ENCODE measurements around the gene SH3RF1.

The SH3RF1 gene

DNA sequence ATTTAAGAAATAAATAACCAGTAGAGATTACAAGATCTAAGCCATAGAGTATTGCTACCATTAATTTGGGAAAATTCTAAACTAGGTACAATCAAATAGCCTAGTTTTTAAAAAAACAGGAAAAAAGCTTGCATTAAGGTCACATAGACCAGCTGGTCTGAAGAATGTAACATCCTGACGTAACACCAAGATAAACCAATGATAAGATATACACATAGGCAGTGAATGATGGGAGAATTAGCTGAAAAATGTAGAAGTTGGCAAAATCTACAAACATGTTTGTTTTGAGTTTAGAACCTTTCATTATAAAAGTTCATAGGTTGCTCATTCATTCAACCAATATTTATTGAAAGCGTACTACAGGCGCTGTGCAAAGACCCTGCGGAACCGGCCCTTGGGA, 120.0 kb downstream of the SH3RF1 start:
- Histone ChIP-seq H3K4me3 (ENCODE audit: low read depth in 1 of 2, low read length in 2 of 2) (no peak overlapping the region), H3K27ac (ENCODE audit: low read depth, low read length) (no peak overlapping the region), H3K9me3 (ENCODE audit: low read length) (no peaks in the 10 kb centered on the region), H3K27me3 (ENCODE audit: control insufficient read depth in 1 of 2, insufficient read depth in 2 of 2, low read length in 2 of 2) (no peaks in the 10 kb centered on the region), H3K36me3 (ENCODE audit: insufficient read depth, low read length) (no peaks in the 10 kb centered on the region), H3K4me1 (ENCODE audit: insufficient read depth, low read length) (no peaks in the 10 kb centered on the region), H3K9ac (ENCODE audit: low read length) (no peak overlapping the region)

DNA sequence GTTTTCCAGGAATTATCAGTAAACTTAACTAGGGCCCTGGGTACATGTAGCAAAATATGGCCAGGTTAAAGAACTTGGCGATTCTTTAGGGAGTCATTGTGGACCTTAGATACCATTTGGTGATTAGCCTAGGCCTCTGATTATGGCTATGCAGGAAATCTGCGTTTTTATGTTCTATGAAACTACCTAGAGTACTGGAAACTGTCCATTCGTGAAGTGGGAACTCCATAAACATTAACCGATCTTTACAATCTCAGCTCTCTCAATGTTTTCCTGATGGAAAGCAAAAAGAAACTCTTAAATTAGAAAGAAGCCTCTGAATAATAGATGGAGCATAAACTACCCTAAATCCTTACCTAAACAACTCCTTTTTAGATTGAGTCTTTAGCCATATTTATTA, 121.9 kb downstream of the SH3RF1 start:
- Histone ChIP-seq H3K36me3 (ENCODE audit: insufficient read depth, low read length) (no peaks in the 10 kb centered on the region), H3K4me3 (ENCODE audit: low read depth in 1 of 2, low read length in 2 of 2) (no peak overlapping the region), H3K27ac (ENCODE audit: low read depth, low read length) (no peak overlapping the region), H3K9me3 (ENCODE audit: low read length) (no peaks in the 10 kb centered on the region), H3K4me1 (ENCODE audit: insufficient read depth, low read length) (no peaks in the 10 kb centered on the region), H3K9ac (ENCODE audit: low read length) (no peak overlapping the region), H3K27me3 (ENCODE audit: control insufficient read depth in 1 of 2, insufficient read depth in 2 of 2, low read length in 2 of 2) (no peaks in the 10 kb centered on the region)

DNA sequence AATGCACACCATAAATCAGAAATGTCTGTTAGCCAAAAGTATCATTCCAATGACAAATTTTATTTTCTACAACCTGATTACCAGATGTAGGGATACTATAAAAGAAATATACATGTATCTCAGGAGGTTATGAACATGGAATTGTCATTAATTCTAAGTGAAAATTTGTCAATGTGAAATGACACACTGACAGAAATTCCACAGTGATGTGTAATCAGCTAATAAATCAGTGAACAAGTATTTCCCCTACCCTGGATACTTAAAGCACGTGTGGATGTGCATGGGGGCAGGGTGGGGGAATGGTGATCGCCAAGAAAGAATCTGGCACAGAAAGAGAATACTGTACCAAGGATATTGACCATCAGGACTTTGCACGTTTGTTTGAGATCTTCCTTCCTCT, 123.6 kb downstream of the SH3RF1 start:
- Histone ChIP-seq H3K36me3 (ENCODE audit: insufficient read depth, low read length) (no peaks in the 10 kb centered on the region), H3K27ac (ENCODE audit: low read depth, low read length) (no peak overlapping the region), H3K9me3 (ENCODE audit: low read length) (no peaks in the 10 kb centered on the region), H3K9ac (ENCODE audit: low read length) (no peak overlapping the region), H3K27me3 (ENCODE audit: control insufficient read depth in 1 of 2, insufficient read depth in 2 of 2, low read length in 2 of 2) (no peaks in the 10 kb centered on the region), H3K4me1 (ENCODE audit: insufficient read depth, low read length) (no peaks in the 10 kb centered on the region), H3K4me3 (ENCODE audit: low read depth in 1 of 2, low read length in 2 of 2) (no peak overlapping the region)

DNA sequence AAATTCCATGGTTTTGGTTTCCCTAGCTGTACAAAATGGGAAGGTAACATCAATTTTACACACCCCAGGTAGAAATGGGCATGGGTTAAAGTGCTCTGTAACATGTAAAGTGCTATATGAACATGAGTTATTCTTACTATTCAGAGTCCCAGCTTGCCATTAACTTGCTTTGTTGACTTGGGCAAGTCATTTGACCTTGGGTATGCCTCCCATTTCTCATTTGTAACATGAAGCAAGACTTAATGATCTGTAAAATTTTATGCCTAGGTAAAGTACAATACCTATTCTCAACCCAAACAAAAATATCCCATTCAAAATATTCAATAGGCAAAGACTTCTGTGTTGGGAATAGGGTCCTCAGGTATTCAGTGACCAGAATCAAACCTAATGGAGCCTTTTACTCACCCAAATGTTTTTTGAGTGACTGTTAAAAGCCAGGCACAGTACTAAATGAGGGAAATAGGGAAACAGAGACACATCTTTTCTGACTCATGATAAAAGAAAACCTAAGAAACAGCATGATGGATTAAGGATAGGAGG, 126.6 kb downstream of the SH3RF1 start:
- H3K4me1 ChIP-seq (ENCODE audit: insufficient read depth, low read length): no peaks in the 10 kb centered on the region
- no peak overlapping the region for H3K9ac ChIP-seq (ENCODE audit: low read length)
- H3K27ac ChIP-seq (ENCODE audit: low read depth, low read length): no peak overlapping the region
- H3K27me3 ChIP-seq (ENCODE audit: control insufficient read depth in 1 of 2, insufficient read depth in 2 of 2, low read length in 2 of 2): no peaks in the 10 kb centered on the region
- H3K36me3 ChIP-seq (ENCODE audit: insufficient read depth, low read length): no peaks in the 10 kb centered on the region
- H3K4me3 ChIP-seq (ENCODE audit: low read depth in 1 of 2, low read length in 2 of 2): no peak overlapping the region
- H3K9me3 ChIP-seq (ENCODE audit: low read length): no peaks in the 10 kb centered on the region

DNA sequence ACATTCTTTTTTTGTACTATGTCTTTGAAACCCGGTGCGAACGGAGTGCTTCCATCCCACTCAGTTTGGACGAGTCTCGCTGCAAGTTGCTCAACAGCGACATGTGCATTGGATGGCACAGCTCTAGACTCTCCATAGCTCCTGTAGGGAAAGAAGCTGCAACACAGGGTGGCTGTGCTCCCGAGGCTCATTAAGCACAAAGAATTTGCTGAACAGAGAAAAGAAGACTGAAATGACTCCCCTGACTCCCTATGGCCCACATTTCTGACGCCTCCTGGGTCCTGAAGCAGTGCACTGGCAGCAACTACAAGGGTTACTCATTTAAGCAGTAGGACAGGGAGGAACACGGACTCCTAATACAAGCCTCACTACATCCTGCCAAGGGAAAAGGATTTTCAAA, 127.4 kb downstream of the SH3RF1 start:
- H3K36me3 ChIP-seq (ENCODE audit: insufficient read depth, low read length): no peaks in the 10 kb centered on the region
- no peak overlapping the region for H3K4me3 ChIP-seq (ENCODE audit: low read depth in 1 of 2, low read length in 2 of 2)
- no peak overlapping the region for H3K9ac ChIP-seq (ENCODE audit: low read length)
- no peak overlapping the region for H3K27ac ChIP-seq (ENCODE audit: low read depth, low read length)
- no peaks in the 10 kb centered on the region for H3K9me3 ChIP-seq (ENCODE audit: low read length)
- no peaks in the 10 kb centered on the region for H3K4me1 ChIP-seq (ENCODE audit: insufficient read depth, low read length)
- H3K27me3 ChIP-seq (ENCODE audit: control insufficient read depth in 1 of 2, insufficient read depth in 2 of 2, low read length in 2 of 2): no peaks in the 10 kb centered on the region

DNA sequence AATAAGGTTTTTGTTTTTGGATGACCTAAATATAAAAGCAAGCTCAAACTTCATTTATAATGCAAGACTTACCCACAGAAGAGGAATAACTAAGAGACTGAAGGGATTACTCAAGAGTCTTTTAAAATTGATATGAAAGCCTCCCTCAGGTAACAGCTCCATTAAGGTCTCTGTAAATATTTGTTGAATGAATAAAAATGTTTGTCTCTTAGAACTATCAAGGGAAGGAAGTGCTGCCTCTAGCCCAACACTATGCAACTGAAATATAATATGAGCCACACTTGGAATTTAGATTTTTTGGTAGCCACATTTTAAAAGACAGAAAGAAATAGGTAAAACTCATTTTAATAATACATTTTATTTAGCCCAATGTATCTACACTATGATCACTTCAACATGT, 127.8 kb downstream of the SH3RF1 start:
- Histone ChIP-seq H3K9ac (ENCODE audit: low read length) (no peak overlapping the region), H3K4me3 (ENCODE audit: low read depth in 1 of 2, low read length in 2 of 2) (no peak overlapping the region), H3K27ac (ENCODE audit: low read depth, low read length) (no peak overlapping the region), H3K27me3 (ENCODE audit: control insufficient read depth in 1 of 2, insufficient read depth in 2 of 2, low read length in 2 of 2) (no peaks in the 10 kb centered on the region), H3K9me3 (ENCODE audit: low read length) (no peaks in the 10 kb centered on the region), H3K4me1 (ENCODE audit: insufficient read depth, low read length) (no peaks in the 10 kb centered on the region), H3K36me3 (ENCODE audit: insufficient read depth, low read length) (no peaks in the 10 kb centered on the region)

DNA sequence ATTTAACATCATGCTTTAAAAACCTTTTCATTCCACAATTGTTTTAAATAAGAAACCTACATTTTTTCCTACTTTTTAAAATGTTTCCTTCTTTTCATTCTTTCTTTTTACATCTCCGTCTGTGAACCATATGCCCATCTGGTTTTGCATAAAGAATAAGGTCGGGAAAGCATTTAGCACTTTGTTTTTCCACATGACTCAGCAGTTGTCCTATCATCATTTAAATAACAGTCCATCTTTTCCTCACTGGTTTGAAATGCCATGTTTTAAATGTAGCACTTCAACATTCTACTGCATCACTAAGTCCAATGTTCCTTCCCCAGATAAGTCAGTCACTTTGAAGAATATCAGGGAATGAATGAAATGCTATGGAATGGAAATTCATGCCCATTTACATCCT, 128.4 kb downstream of the SH3RF1 start:
- H3K27me3 ChIP-seq (ENCODE audit: control insufficient read depth in 1 of 2, insufficient read depth in 2 of 2, low read length in 2 of 2): no peaks in the 10 kb centered on the region
- no peaks in the 10 kb centered on the region for H3K4me1 ChIP-seq (ENCODE audit: insufficient read depth, low read length)
- no peak overlapping the region for H3K4me3 ChIP-seq (ENCODE audit: low read depth in 1 of 2, low read length in 2 of 2)
- H3K9ac ChIP-seq (ENCODE audit: low read length): no peak overlapping the region
- no peaks in the 10 kb centered on the region for H3K9me3 ChIP-seq (ENCODE audit: low read length)
- H3K27ac ChIP-seq (ENCODE audit: low read depth, low read length): no peak overlapping the region
- no peaks in the 10 kb centered on the region for H3K36me3 ChIP-seq (ENCODE audit: insufficient read depth, low read length)

DNA sequence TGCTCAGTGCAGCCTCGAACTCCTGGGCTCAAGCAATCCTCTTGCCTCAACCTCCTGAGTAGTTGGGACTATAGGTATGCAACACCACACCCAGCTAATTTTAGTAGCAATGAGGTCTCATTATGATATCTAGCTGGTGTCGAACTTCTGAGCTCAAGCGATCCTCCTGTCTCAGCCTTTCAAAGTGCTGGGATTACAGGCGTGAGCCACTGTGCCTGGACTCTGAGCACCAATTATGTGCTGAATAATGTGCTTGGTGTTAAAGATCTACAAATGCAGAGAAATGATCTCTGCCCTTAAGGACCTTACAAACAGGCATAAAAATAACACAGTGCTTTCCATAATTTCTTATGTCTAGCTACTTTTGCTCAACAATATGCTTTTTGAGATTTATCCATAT, 131.7 kb downstream of the SH3RF1 start:
- Histone ChIP-seq H3K4me3 (ENCODE audit: low read depth in 1 of 2, low read length in 2 of 2) (no peak overlapping the region), H3K4me1 (ENCODE audit: insufficient read depth, low read length) (peaks cover 5% of the 10 kb centered on the region), H3K27ac (ENCODE audit: low read depth, low read length) (no peak overlapping the region), H3K9ac (ENCODE audit: low read length) (no peak overlapping the region), H3K36me3 (ENCODE audit: insufficient read depth, low read length) (peaks cover 4% of the 10 kb centered on the region), H3K27me3 (ENCODE audit: control insufficient read depth in 1 of 2, insufficient read depth in 2 of 2, low read length in 2 of 2) (no peaks in the 10 kb centered on the region), H3K9me3 (ENCODE audit: low read length) (no peaks in the 10 kb centered on the region)

DNA sequence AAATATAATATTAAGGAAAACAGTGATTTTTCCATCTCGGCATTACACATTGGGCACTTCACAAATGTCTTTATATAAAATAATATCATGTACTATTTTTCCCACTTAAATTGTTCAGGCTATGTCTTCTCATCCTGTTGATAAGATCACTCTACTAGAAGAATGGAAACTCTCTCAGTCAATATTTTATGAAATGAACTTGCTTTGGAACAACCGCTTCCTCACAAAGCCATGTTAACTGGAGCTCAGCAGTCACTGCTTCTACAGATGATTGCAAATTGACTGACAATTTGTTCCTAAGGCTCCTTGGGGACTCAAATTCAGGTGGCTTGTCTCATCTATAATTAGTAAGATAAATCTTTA, 133.2 kb downstream of the SH3RF1 start:
- peaks cover 4% of the 10 kb centered on the region for H3K36me3 ChIP-seq (ENCODE audit: insufficient read depth, low read length)
- H3K4me1 ChIP-seq (ENCODE audit: insufficient read depth, low read length): peaks cover 9% of the 10 kb centered on the region
- no peaks in the 10 kb centered on the region for H3K27me3 ChIP-seq (ENCODE audit: control insufficient read depth in 1 of 2, insufficient read depth in 2 of 2, low read length in 2 of 2)
- no peak overlapping the region for H3K27ac ChIP-seq (ENCODE audit: low read depth, low read length)
- no peaks in the 10 kb centered on the region for H3K9me3 ChIP-seq (ENCODE audit: low read length)
- no peak overlapping the region for H3K4me3 ChIP-seq (ENCODE audit: low read depth in 1 of 2, low read length in 2 of 2)
- no peak overlapping the region for H3K9ac ChIP-seq (ENCODE audit: low read length)

DNA sequence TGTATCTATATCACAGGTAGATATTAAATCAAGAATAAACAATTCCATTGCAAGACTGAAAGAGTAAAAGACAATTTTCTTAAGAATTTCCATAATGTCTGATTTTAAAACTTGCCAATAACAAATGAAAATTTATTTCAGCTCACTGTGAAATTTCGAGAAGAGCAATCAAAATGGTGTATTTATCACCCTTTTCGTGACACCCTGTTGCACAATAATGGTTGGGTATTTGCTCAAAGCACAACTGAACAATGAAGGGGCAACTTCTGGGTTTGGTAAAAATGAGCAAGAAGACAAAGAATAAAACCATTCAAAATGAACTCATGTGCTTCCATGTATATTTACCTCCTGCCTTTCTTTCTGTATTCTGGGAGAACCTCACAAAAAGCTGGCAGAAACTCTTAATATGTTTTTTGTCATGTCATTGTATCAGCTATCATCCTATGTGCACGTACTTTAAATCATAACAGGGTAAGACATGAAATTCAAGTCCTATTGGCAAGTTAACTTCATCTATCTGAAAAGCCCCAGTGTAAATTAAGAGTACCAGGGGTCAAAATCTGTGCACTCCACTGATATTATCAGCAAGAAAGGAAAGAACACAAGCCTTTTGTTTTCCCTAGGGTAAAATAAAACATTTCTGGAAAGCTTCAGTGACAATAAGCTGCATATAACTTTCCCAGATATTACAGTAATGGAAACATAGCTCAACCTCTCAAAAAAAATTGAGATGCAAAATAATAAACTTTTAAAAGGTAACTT, 133.8 kb downstream of the SH3RF1 start:
- no peak overlapping the region for H3K9ac ChIP-seq (ENCODE audit: low read length)
- no peaks in the 10 kb centered on the region for H3K27me3 ChIP-seq (ENCODE audit: control insufficient read depth in 1 of 2, insufficient read depth in 2 of 2, low read length in 2 of 2)
- no peak overlapping the region for H3K4me3 ChIP-seq (ENCODE audit: low read depth in 1 of 2, low read length in 2 of 2)
- H3K4me1 ChIP-seq (ENCODE audit: insufficient read depth, low read length): peaks cover 9% of the 10 kb centered on the region
- peaks cover 4% of the 10 kb centered on the region for H3K36me3 ChIP-seq (ENCODE audit: insufficient read depth, low read length)
- H3K27ac ChIP-seq (ENCODE audit: low read depth, low read length): no peak overlapping the region
- no peaks in the 10 kb centered on the region for H3K9me3 ChIP-seq (ENCODE audit: low read length)

DNA sequence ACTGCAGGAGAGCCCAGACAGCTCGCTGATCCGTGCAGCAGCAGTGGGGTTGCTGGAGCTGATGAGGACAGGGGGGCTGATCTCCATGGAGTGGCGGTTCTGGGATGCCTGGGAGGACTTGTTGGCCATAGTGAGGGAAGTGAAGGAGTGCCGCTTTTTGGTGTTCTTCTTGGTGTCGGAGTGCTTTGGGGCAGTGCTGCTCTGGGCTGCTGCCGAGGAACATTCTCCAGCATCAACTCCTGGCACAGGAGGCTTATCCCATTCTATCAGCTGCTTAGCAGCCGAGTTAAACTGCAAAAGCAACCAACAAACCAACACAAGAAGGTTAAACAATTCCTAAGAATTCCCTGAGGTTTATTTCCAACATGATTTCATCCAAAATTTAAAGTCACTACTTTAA, 134.4 kb downstream of the SH3RF1 start:
- Histone ChIP-seq H3K36me3 (ENCODE audit: insufficient read depth, low read length) (peaks cover 4% of the 10 kb centered on the region), H3K9me3 (ENCODE audit: low read length) (no peaks in the 10 kb centered on the region), H3K27ac (ENCODE audit: low read depth, low read length) (no peak overlapping the region), H3K27me3 (ENCODE audit: control insufficient read depth in 1 of 2, insufficient read depth in 2 of 2, low read length in 2 of 2) (no peaks in the 10 kb centered on the region), H3K9ac (ENCODE audit: low read length) (no peak overlapping the region), H3K4me1 (ENCODE audit: insufficient read depth, low read length) (peaks cover 9% of the 10 kb centered on the region), H3K4me3 (ENCODE audit: low read depth in 1 of 2, low read length in 2 of 2) (no peak overlapping the region)

DNA sequence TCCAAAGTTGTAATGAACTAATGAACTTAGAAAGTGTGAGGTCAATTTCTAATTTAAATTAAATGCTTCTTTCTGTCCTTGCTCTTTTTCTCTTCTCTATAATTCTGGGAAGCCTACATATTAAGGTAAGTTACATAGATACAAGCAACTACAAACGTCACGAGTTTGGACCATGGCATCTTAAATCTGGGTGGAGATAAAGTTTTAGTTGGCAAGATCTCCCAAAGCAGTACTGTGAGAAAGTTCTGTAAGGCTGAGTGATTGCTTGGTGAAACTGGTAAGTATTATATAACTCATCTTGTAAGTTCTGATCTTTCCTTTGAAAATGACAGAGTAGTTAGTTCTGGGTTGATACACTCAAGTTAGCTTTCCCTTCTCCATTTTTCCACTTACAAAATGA, 135.0 kb downstream of the SH3RF1 start:
- Histone ChIP-seq H3K4me3 (ENCODE audit: low read depth in 1 of 2, low read length in 2 of 2) (no peak overlapping the region), H3K9me3 (ENCODE audit: low read length) (no peaks in the 10 kb centered on the region), H3K4me1 (ENCODE audit: insufficient read depth, low read length) (peaks cover 9% of the 10 kb centered on the region), H3K9ac (ENCODE audit: low read length) (no peak overlapping the region), H3K36me3 (ENCODE audit: insufficient read depth, low read length) (peaks cover 4% of the 10 kb centered on the region), H3K27ac (ENCODE audit: low read depth, low read length) (no peak overlapping the region), H3K27me3 (ENCODE audit: control insufficient read depth in 1 of 2, insufficient read depth in 2 of 2, low read length in 2 of 2) (no peaks in the 10 kb centered on the region)

Measured in muscle layer of colon (tissue), 2 donors.